ENCODE data around the gene AK9. TPM values are rescaled to one million over a fixed set of nuclear protein-coding genes. Genes with fewer than 3 reads are reported as not detected.
"Not testable (repeated sequence)": the region's sequence is repeated elsewhere in the genome, so short reads cannot be mapped to it uniquely, and the experiment has no call there.

AK9 gene
- total RNA-seq, 1 experiment from 2014 or later: 1.7 TPM

DNA sequence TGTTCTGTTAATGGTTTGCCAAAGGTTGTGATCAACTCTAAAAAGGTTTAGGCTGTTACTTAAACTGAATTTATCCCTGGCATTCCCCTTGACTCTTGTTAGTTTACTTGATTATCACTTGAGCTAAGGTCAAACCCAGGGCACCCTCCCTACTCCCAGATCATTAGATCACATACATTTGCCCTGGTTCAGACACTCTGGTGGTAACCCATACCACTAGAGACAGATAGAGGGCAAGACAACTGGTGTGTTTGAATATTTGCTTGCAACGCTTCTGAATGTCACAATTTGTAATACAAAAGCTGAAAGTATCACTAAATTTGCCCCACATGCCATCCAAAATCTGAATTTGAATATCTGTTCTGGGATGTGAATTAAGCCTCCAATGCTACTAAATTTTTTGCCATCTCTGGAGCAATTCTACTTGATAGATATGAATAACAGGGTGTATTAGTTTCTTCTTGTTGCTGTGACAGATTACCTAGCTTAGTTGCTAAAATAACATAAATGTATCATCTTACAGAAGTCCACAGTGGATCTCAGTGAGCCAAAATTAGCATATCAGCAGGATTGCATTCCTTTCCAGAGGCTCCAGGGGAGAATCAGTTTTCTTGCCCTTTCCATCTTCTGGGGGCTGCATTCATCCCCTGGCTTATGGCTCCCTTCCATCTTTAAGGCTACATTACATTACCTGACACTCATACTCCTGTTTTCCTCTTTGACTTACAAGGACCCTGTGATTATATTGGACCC is 45.4 kb upstream of the AK9 start:
- DNase-seq (no peak), ATAC-seq (no peak)
- H3K4me1 ChIP-seq (ENCODE audit: insufficient read depth, low read length): no peaks in the 10 kb centered on the region
- TF ChIP-seq EZH2 (IDR thresholded peaks at IDR 0.05; ENCODE audit: low read length, unreplicated experiment) (no peak), EZH2phosphoT487 (IDR thresholded peaks at IDR 0.05; ENCODE audit: borderline replicate concordance, low read length) (no peak)
- TF ChIP-seq, protein P1, sequence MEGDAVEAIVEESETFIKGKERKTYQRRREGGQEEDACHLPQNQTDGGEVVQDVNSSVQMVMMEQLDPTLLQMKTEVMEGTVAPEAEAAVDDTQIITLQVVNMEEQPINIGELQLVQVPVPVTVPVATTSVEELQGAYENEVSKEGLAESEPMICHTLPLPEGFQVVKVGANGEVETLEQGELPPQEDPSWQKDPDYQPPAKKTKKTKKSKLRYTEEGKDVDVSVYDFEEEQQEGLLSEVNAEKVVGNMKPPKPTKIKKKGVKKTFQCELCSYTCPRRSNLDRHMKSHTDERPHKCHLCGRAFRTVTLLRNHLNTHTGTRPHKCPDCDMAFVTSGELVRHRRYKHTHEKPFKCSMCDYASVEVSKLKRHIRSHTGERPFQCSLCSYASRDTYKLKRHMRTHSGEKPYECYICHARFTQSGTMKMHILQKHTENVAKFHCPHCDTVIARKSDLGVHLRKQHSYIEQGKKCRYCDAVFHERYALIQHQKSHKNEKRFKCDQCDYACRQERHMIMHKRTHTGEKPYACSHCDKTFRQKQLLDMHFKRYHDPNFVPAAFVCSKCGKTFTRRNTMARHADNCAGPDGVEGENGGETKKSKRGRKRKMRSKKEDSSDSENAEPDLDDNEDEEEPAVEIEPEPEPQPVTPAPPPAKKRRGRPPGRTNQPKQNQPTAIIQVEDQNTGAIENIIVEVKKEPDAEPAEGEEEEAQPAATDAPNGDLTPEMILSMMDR (conservative IDR thresholded peaks at IDR 0.05; ENCODE audit: low read depth, low read length): no peak
- no peak overlapping the region for H2AFZ ChIP-seq (ENCODE audit: low read length)
- no peaks in the 10 kb centered on the region for H3K27me3 ChIP-seq (ENCODE audit: low read length)
- POLR2A ChIA-PET (ENCODE audit: unreplicated experiment): no interaction called here
- H3K79me2 ChIP-seq (ENCODE audit: low read length): no peaks in the 10 kb centered on the region
- no TSS peak for BruUV-seq (replicated peaks)
- no peak overlapping the region for H3K4me2 ChIP-seq (ENCODE audit: low read length)
- H3F3A ChIP-seq (ENCODE audit: low read length, unreplicated experiment): no peaks in the 10 kb centered on the region
- CTCF ChIA-PET: no interaction called here
- no peak overlapping the region for H3K9ac ChIP-seq (ENCODE audit: low read length)
- H3K4me3 ChIP-seq (ENCODE audit: low read length): no peak overlapping the region
- no peak overlapping the region for H3K27ac ChIP-seq (ENCODE audit: low read length)
- no peaks in the 10 kb centered on the region for H3K9me3 ChIP-seq (ENCODE audit: low read length)
- intact Hi-C loops (cut with micrococcal nuclease): no loop called here
- no peaks in the 10 kb centered on the region for H3K36me3 ChIP-seq (ENCODE audit: low read depth, low read length)
- no peaks in the 10 kb centered on the region for H3K9me2 ChIP-seq (replicated peaks; ENCODE audit: low read length)
- no peaks in the 10 kb centered on the region for H4K20me1 ChIP-seq (ENCODE audit: low read length)

DNA sequence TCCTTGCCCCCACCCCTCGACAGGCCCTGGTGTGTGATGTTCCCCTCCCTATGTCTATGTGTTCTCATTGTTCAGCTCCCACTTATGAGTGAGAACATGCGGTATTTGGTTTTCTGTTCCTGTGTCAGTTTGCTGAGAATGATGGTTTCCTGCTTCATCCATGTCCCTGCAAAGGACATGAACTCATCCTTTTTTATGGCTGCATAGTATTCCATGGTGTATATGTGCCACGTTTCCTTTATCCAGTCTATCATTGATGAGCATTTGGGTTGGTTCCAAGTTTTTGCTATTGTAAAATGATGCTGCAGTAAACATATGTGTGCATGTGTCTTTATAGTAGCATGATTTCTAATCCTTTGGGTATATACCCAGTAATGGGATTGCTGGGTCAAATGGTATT is 34.2 kb upstream of the AK9 start:
- DNase-seq; H3K79me2 ChIP-seq (ENCODE audit: low read length); H3K9me3 ChIP-seq (ENCODE audit: low read length); H2AFZ ChIP-seq (ENCODE audit: low read length); H3K9ac ChIP-seq (ENCODE audit: low read length); POLR2A ChIA-PET (ENCODE audit: unreplicated experiment); H3K27ac ChIP-seq (ENCODE audit: low read length); H3K4me2 ChIP-seq (ENCODE audit: low read length); H3K27me3 ChIP-seq (ENCODE audit: low read length); H3K36me3 ChIP-seq (ENCODE audit: low read depth, low read length); H3K9me2 ChIP-seq (replicated peaks; ENCODE audit: low read length); BruUV-seq (replicated peaks); H3F3A ChIP-seq (ENCODE audit: low read length, unreplicated experiment); H3K4me3 ChIP-seq (ENCODE audit: low read length); ATAC-seq; CTCF ChIA-PET; H4K20me1 ChIP-seq (ENCODE audit: low read length); H3K4me1 ChIP-seq (ENCODE audit: insufficient read depth, low read length); intact Hi-C loops (cut with micrococcal nuclease): not testable (repeated sequence)

DNA sequence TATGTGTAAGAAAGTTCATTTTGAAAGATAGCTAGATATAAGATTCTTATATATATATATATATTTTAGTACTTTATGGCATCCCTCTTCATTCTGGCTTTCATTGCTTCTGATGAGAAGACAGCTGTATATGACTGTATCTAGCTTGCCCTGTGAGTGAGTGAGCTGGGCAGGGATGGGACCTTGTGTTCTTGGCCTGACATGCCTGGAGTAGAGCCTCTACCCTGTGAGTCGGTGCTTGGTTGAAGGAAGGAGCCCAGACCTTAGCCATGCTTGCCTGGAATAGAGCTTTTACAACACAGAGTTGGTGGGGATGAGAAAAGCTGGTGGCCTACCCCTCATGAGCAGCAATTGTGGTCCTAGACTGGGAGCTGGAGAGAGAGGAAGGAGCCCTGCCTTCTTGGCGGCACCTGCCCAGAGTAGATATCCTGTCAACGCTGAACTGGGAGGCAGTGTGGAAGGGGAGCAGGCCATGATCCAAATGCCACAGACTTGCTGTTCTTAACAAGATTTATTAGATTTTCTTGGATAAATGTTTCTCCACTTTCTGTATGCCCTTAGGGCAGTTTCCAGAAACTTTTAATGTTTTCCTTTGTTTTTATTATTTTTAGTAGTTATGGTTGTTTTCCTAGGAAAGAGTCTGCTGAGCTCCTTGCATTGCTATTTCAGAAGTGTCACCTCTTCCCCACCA is 31.7 kb upstream of the AK9 start:
- Histone ChIP-seq H3K9ac (ENCODE audit: low read length) (no peak overlapping the region), H3K27me3 (ENCODE audit: low read length) (no peaks in the 10 kb centered on the region), H3K4me2 (ENCODE audit: low read length) (no peak overlapping the region), H3K9me2 (replicated peaks; ENCODE audit: low read length) (no peaks in the 10 kb centered on the region), H3K36me3 (ENCODE audit: low read depth, low read length) (no peaks in the 10 kb centered on the region), H3K9me3 (ENCODE audit: low read length) (no peaks in the 10 kb centered on the region), H3K4me3 (ENCODE audit: low read length) (no peak overlapping the region), H3K27ac (ENCODE audit: low read length) (no peak overlapping the region), H2AFZ (ENCODE audit: low read length) (no peak overlapping the region), H3K79me2 (ENCODE audit: low read length) (no peaks in the 10 kb centered on the region), H3F3A (ENCODE audit: low read length, unreplicated experiment) (no peaks in the 10 kb centered on the region), H3K4me1 (ENCODE audit: insufficient read depth, low read length) (no peaks in the 10 kb centered on the region), H4K20me1 (ENCODE audit: low read length) (no peaks in the 10 kb centered on the region)
- ChIA-PET CTCF (no interaction called here), POLR2A (ENCODE audit: unreplicated experiment) (no interaction called here)
- DNase-seq (no peak), ATAC-seq (no peak)
- intact Hi-C loops (cut with micrococcal nuclease): no loop called here
- no TSS peak for BruUV-seq (replicated peaks)
- TF ChIP-seq EZH2 (IDR thresholded peaks at IDR 0.05; ENCODE audit: low read length, unreplicated experiment) (no peak), EZH2phosphoT487 (IDR thresholded peaks at IDR 0.05; ENCODE audit: borderline replicate concordance, low read length) (no peak)

Data from PC-3 (cell line).